Measurements from ENCODE around the gene ARMC8.

The ARMC8 gene

GRCh38 chr3:138323971-138324370 lies 136.9 kb downstream of the ARMC8 start:
- Histone ChIP-seq H3K4me1 (ENCODE audit: control insufficient read depth in 2 of 2, insufficient read depth in 2 of 2, low read length in 2 of 2) (peaks cover 0 to 7% of the 10 kb centered on the region in 2 donors), H3K27me3 (ENCODE audit: control insufficient read depth in 2 of 2, insufficient read depth in 2 of 2, low read length in 2 of 2) (peaks cover 3 to 4% of the 10 kb centered on the region in 2 donors), H3K27ac (ENCODE audit: low read depth in 2 of 2, low read length in 2 of 2) (no peak overlapping the region), H3K4me3 (ENCODE audit: low read length in 2 of 2) (no peak overlapping the region), H3K9me3 (ENCODE audit: control insufficient read depth in 2 of 2, low read length in 2 of 2) (no peaks in the 10 kb centered on the region), H3K36me3 (ENCODE audit: control insufficient read depth in 2 of 2, insufficient read depth in 2 of 2, low read length in 2 of 2) (no peaks in the 10 kb centered on the region), H3K9ac (ENCODE audit: low read depth in 1 of 2, low read length in 2 of 2) (no peak overlapping the region)

- H3K4me3 ChIP-seq (ENCODE audit: low read length in 2 of 2), result no peak overlapping the region
- H3K9me3 ChIP-seq (ENCODE audit: control insufficient read depth in 2 of 2, low read length in 2 of 2), result no peaks in the 10 kb centered on the region
- H3K36me3 ChIP-seq (ENCODE audit: control insufficient read depth in 2 of 2, insufficient read depth in 2 of 2, low read length in 2 of 2), result no peaks in the 10 kb centered on the region
- H3K9ac ChIP-seq (ENCODE audit: low read depth in 1 of 2, low read length in 2 of 2), result no peak overlapping the region
- no peak overlapping the region for H3K27ac ChIP-seq (ENCODE audit: low read depth in 2 of 2, low read length in 2 of 2)
- peaks cover 4 to 9% of the 10 kb centered on the region in 2 donors for H3K4me1 ChIP-seq (ENCODE audit: control insufficient read depth in 2 of 2, insufficient read depth in 2 of 2, low read length in 2 of 2)
- peaks cover 3 to 6% of the 10 kb centered on the region in 2 donors for H3K27me3 ChIP-seq (ENCODE audit: control insufficient read depth in 2 of 2, insufficient read depth in 2 of 2, low read length in 2 of 2)
Observed at GRCh38 chr3:138325990-138326389, 138.9 kb downstream of the ARMC8 start.

- peaks cover 0 to 6% of the 10 kb centered on the region in 2 donors for H3K27me3 ChIP-seq (ENCODE audit: control insufficient read depth in 2 of 2, insufficient read depth in 2 of 2, low read length in 2 of 2)
- H3K36me3 ChIP-seq (ENCODE audit: control insufficient read depth in 2 of 2, insufficient read depth in 2 of 2, low read length in 2 of 2), result no peaks in the 10 kb centered on the region
- H3K4me1 ChIP-seq (ENCODE audit: control insufficient read depth in 2 of 2, insufficient read depth in 2 of 2, low read length in 2 of 2), result peaks cover 4 to 9% of the 10 kb centered on the region in 2 donors
- H3K4me3 ChIP-seq (ENCODE audit: low read length in 2 of 2), result no peak overlapping the region
- no peaks in the 10 kb centered on the region for H3K9me3 ChIP-seq (ENCODE audit: control insufficient read depth in 2 of 2, low read length in 2 of 2)
- no peak overlapping the region for H3K9ac ChIP-seq (ENCODE audit: low read depth in 1 of 2, low read length in 2 of 2)
- no peak overlapping the region for H3K27ac ChIP-seq (ENCODE audit: low read depth in 2 of 2, low read length in 2 of 2)
Observed at GRCh38 chr3:138326866-138327595, 139.9 kb downstream of the ARMC8 start.

GRCh38 chr3:138327831-138328230 lies 140.7 kb downstream of the ARMC8 start:
- H3K9me3 ChIP-seq (ENCODE audit: control insufficient read depth in 2 of 2, low read length in 2 of 2), result no peaks in the 10 kb centered on the region
- peaks cover 0 to 6% of the 10 kb centered on the region in 2 donors for H3K27me3 ChIP-seq (ENCODE audit: control insufficient read depth in 2 of 2, insufficient read depth in 2 of 2, low read length in 2 of 2)
- no peak overlapping the region for H3K9ac ChIP-seq (ENCODE audit: low read depth in 1 of 2, low read length in 2 of 2)
- H3K4me3 ChIP-seq (ENCODE audit: low read length in 2 of 2), result no peak overlapping the region
- no peak overlapping the region for H3K27ac ChIP-seq (ENCODE audit: low read depth in 2 of 2, low read length in 2 of 2)
- no peaks in the 10 kb centered on the region for H3K36me3 ChIP-seq (ENCODE audit: control insufficient read depth in 2 of 2, insufficient read depth in 2 of 2, low read length in 2 of 2)
- peaks cover 4 to 9% of the 10 kb centered on the region in 2 donors for H3K4me1 ChIP-seq (ENCODE audit: control insufficient read depth in 2 of 2, insufficient read depth in 2 of 2, low read length in 2 of 2)

GRCh38 chr3:138328341-138328740 lies 141.2 kb downstream of the ARMC8 start:
- Histone ChIP-seq H3K36me3 (ENCODE audit: control insufficient read depth in 2 of 2, insufficient read depth in 2 of 2, low read length in 2 of 2) (no peaks in the 10 kb centered on the region), H3K27ac (ENCODE audit: low read depth in 2 of 2, low read length in 2 of 2) (no peak overlapping the region), H3K4me1 (ENCODE audit: control insufficient read depth in 2 of 2, insufficient read depth in 2 of 2, low read length in 2 of 2) (peaks cover 4 to 9% of the 10 kb centered on the region in 2 donors), H3K9ac (ENCODE audit: low read depth in 1 of 2, low read length in 2 of 2) (no peak overlapping the region), H3K27me3 (ENCODE audit: control insufficient read depth in 2 of 2, insufficient read depth in 2 of 2, low read length in 2 of 2) (peaks cover 0 to 6% of the 10 kb centered on the region in 2 donors), H3K4me3 (ENCODE audit: low read length in 2 of 2) (no peak overlapping the region), H3K9me3 (ENCODE audit: control insufficient read depth in 2 of 2, low read length in 2 of 2) (no peaks in the 10 kb centered on the region)

GRCh38 chr3:138329127-138329983 lies 142.3 kb downstream of the ARMC8 start, which contains the start of gene NME9:
TSS of gene NME9 (minus strand) at chr3:138329851. CDS start at chr3:138329335, 516 bp downstream.
- Histone ChIP-seq H3K4me1 (ENCODE audit: control insufficient read depth in 2 of 2, insufficient read depth in 2 of 2, low read length in 2 of 2) (peaks cover 4 to 9% of the 10 kb centered on the region in 2 donors), H3K27ac (ENCODE audit: low read depth in 2 of 2, low read length in 2 of 2) (no peak within 1 kb of the TSS), H3K9ac (ENCODE audit: low read depth in 1 of 2, low read length in 2 of 2) (peak within 1 kb of the TSS; percentile 43 to 50), H3K9me3 (ENCODE audit: control insufficient read depth in 2 of 2, low read length in 2 of 2) (no peaks in the 10 kb centered on the region), H3K36me3 (ENCODE audit: control insufficient read depth in 2 of 2, insufficient read depth in 2 of 2, low read length in 2 of 2) (no peaks in the 10 kb centered on the region), H3K4me3 (ENCODE audit: low read length in 2 of 2) (peak within 1 kb of the TSS; percentile 55 to 73), H3K27me3 (ENCODE audit: control insufficient read depth in 2 of 2, insufficient read depth in 2 of 2, low read length in 2 of 2) (peaks cover under 1 to 4% of the 10 kb centered on the region in 2 donors)

GRCh38 chr3:138329984-138330293 lies 142.8 kb downstream of the ARMC8 start:
- peaks cover 3 to 4% of the 10 kb centered on the region in 2 donors for H3K27me3 ChIP-seq (ENCODE audit: control insufficient read depth in 2 of 2, insufficient read depth in 2 of 2, low read length in 2 of 2)
- H3K27ac ChIP-seq (ENCODE audit: low read depth in 2 of 2, low read length in 2 of 2), result no peak overlapping the region
- H3K36me3 ChIP-seq (ENCODE audit: control insufficient read depth in 2 of 2, insufficient read depth in 2 of 2, low read length in 2 of 2), result no peaks in the 10 kb centered on the region
- H3K9ac ChIP-seq (ENCODE audit: low read depth in 1 of 2, low read length in 2 of 2), result peak overlapping the region in 1 of 2 donors; percentile 50
- peaks cover 4 to 9% of the 10 kb centered on the region in 2 donors for H3K4me1 ChIP-seq (ENCODE audit: control insufficient read depth in 2 of 2, insufficient read depth in 2 of 2, low read length in 2 of 2)
- no peaks in the 10 kb centered on the region for H3K9me3 ChIP-seq (ENCODE audit: control insufficient read depth in 2 of 2, low read length in 2 of 2)
- H3K4me3 ChIP-seq (ENCODE audit: low read length in 2 of 2), result peak overlapping the region; percentile 55 to 73

GRCh38 chr3:138331143-138331894 lies 144.2 kb downstream of the ARMC8 start:
- H3K27me3 ChIP-seq (ENCODE audit: control insufficient read depth in 2 of 2, insufficient read depth in 2 of 2, low read length in 2 of 2), result peaks cover 3 to 4% of the 10 kb centered on the region in 2 donors
- H3K27ac ChIP-seq (ENCODE audit: low read depth in 2 of 2, low read length in 2 of 2), result no peak overlapping the region
- no peak overlapping the region for H3K4me3 ChIP-seq (ENCODE audit: low read length in 2 of 2)
- H3K9me3 ChIP-seq (ENCODE audit: control insufficient read depth in 2 of 2, low read length in 2 of 2), result no peaks in the 10 kb centered on the region
- H3K36me3 ChIP-seq (ENCODE audit: control insufficient read depth in 2 of 2, insufficient read depth in 2 of 2, low read length in 2 of 2), result no peaks in the 10 kb centered on the region
- peaks cover 4 to 9% of the 10 kb centered on the region in 2 donors for H3K4me1 ChIP-seq (ENCODE audit: control insufficient read depth in 2 of 2, insufficient read depth in 2 of 2, low read length in 2 of 2)
- no peak overlapping the region for H3K9ac ChIP-seq (ENCODE audit: low read depth in 1 of 2, low read length in 2 of 2)

GRCh38 chr3:138332472-138333073 lies 145.5 kb downstream of the ARMC8 start:
- Histone ChIP-seq H3K27me3 (ENCODE audit: control insufficient read depth in 2 of 2, insufficient read depth in 2 of 2, low read length in 2 of 2) (peaks cover 2 to 3% of the 10 kb centered on the region in 2 donors), H3K4me3 (ENCODE audit: low read length in 2 of 2) (no peak overlapping the region), H3K9ac (ENCODE audit: low read depth in 1 of 2, low read length in 2 of 2) (no peak overlapping the region), H3K9me3 (ENCODE audit: control insufficient read depth in 2 of 2, low read length in 2 of 2) (no peaks in the 10 kb centered on the region), H3K27ac (ENCODE audit: low read depth in 2 of 2, low read length in 2 of 2) (no peak overlapping the region), H3K4me1 (ENCODE audit: control insufficient read depth in 2 of 2, insufficient read depth in 2 of 2, low read length in 2 of 2) (peaks cover 4 to 9% of the 10 kb centered on the region in 2 donors), H3K36me3 (ENCODE audit: control insufficient read depth in 2 of 2, insufficient read depth in 2 of 2, low read length in 2 of 2) (no peaks in the 10 kb centered on the region)

Measured in mucosa of rectum (tissue), 2 donors.